RPMI8226 (cell line): ENCODE measurements around the gene TRIM33.
"Not testable (repeated sequence)": the region's sequence is repeated elsewhere in the genome, so short reads cannot be mapped to it uniquely, and the experiment has no call there.

Source experiments
- DNase-seq: peaks from one replicate; pipeline ENCODE4 v3.0.0-alpha.2; 2015

The TRIM33 gene

GRCh38 chr1:114462341-114462740 lies 48.7 kb downstream of the TRIM33 start:
- DNase-seq, result no peak

GRCh38 chr1:114458237-114458777 lies 52.7 kb downstream of the TRIM33 start:
- DNase-seq, result no peak

- DNase-seq, result no peak
Observed at GRCh38 chr1:114457675-114458236, 53.2 kb downstream of the TRIM33 start.

- no peak for DNase-seq
Observed at GRCh38 chr1:114456586-114456985, 54.4 kb downstream of the TRIM33 start.

GRCh38 chr1:114455102-114455785 lies 55.8 kb downstream of the TRIM33 start:
- no peak for DNase-seq

- DNase-seq, result no peak
Observed at GRCh38 chr1:114454539-114454938, 56.5 kb downstream of the TRIM33 start.

- no peak for DNase-seq
Observed at GRCh38 chr1:114453361-114453784, 57.6 kb downstream of the TRIM33 start.

- no peak for DNase-seq
Observed at GRCh38 chr1:114448370-114449036, 62.5 kb downstream of the TRIM33 start.

GRCh38 chr1:114446198-114446597 lies 64.8 kb downstream of the TRIM33 start:
- no peak for DNase-seq

GRCh38 chr1:114443226-114443625 lies 67.8 kb downstream of the TRIM33 start:
- DNase-seq, result not testable (repeated sequence)

GRCh38 chr1:114441332-114441731 lies 69.7 kb downstream of the TRIM33 start:
- no peak for DNase-seq

GRCh38 chr1:114439369-114439768 lies 71.6 kb downstream of the TRIM33 start:
- DNase-seq, result no peak

- no peak for DNase-seq
Observed at GRCh38 chr1:114437812-114438211, 73.2 kb downstream of the TRIM33 start.

- no peak for DNase-seq
Observed at GRCh38 chr1:114436799-114437198, 74.2 kb downstream of the TRIM33 start.

- DNase-seq, result no peak
Observed at GRCh38 chr1:114435088-114435715, 75.8 kb downstream of the TRIM33 start.

GRCh38 chr1:114431026-114431425 lies 80.0 kb downstream of the TRIM33 start:
- no peak for DNase-seq

GRCh38 chr1:114428083-114428754 lies 82.8 kb downstream of the TRIM33 start:
- DNase-seq, result no peak

- no peak for DNase-seq
Observed at GRCh38 chr1:114427612-114428011, 83.4 kb downstream of the TRIM33 start.

GRCh38 chr1:114423455-114423854 lies 87.5 kb downstream of the TRIM33 start:
- DNase-seq, result no peak

- not testable (repeated sequence) for DNase-seq
Observed at GRCh38 chr1:114418948-114419347, 92.1 kb downstream of the TRIM33 start.

- DNase-seq, result no peak
Observed at GRCh38 chr1:114397601-114398000, 113.4 kb downstream of the TRIM33 start.

- DNase-seq, result no peak
Observed at GRCh38 chr1:114395863-114396262, 115.1 kb downstream of the TRIM33 start.

GRCh38 chr1:114390960-114391359 lies 120.0 kb downstream of the TRIM33 start:
- no peak for DNase-seq
